ENCODE data around the gene TEF. TPM values are rescaled to one million over a fixed set of nuclear protein-coding genes. Genes with fewer than 3 reads are reported as not detected.

Gene TEF
- total and polyA plus RNA-seq, 2 experiments from 2014 or later: 2.3 to 7.2 TPM

GRCh38 chr22:41408665-41409064, 26.9 kb downstream of the TEF start:
- no peak overlapping the region for H3K4me2 ChIP-seq

More at GRCh38 chr22:41408665-41409064, 26.9 kb downstream of the TEF start:
- no peak overlapping the region for H2AFZ ChIP-seq
- no peaks in the 10 kb centered on the region for H3K9me2 ChIP-seq (ENCODE audit: insufficient read depth)
- H4K20me1 ChIP-seq (replicated peaks; ENCODE audit: insufficient read depth): no peaks in the 10 kb centered on the region
- H3K36me3 ChIP-seq (ENCODE audit: insufficient read depth): no peaks in the 10 kb centered on the region
- ATAC-seq: no peak
- DNase-seq (ENCODE audit: low spot score): no peak
- H3K27ac ChIP-seq (ENCODE audit: low read depth): no peak overlapping the region
- H3K4me1 ChIP-seq (ENCODE audit: insufficient read depth): peaks cover 14% of the 10 kb centered on the region
- no peaks in the 10 kb centered on the region for H3K79me2 ChIP-seq (replicated peaks; ENCODE audit: insufficient read depth)
- H3K9me3 Mint-ChIP-seq: no peaks in the 10 kb centered on the region; the same call in 2 of the 3 replicates
- peaks cover 14% of the 10 kb centered on the region for H3K4me1 Mint-ChIP-seq
- H3K27me3 ChIP-seq (ENCODE audit: insufficient read depth): no peaks in the 10 kb centered on the region
- peaks cover 13% of the 10 kb centered on the region for H3K27me3 Mint-ChIP-seq (ENCODE audit: insufficient read depth, low read depth, poor library complexity)
- no peaks in the 10 kb centered on the region; the same call in 2 of the 3 replicates for H3K36me3 Mint-ChIP-seq (ENCODE audit: low read depth)
- peaks cover 12% of the 10 kb centered on the region for H3F3A ChIP-seq (replicated peaks; ENCODE audit: low read depth)
- TF ChIP-seq, protein P1, sequence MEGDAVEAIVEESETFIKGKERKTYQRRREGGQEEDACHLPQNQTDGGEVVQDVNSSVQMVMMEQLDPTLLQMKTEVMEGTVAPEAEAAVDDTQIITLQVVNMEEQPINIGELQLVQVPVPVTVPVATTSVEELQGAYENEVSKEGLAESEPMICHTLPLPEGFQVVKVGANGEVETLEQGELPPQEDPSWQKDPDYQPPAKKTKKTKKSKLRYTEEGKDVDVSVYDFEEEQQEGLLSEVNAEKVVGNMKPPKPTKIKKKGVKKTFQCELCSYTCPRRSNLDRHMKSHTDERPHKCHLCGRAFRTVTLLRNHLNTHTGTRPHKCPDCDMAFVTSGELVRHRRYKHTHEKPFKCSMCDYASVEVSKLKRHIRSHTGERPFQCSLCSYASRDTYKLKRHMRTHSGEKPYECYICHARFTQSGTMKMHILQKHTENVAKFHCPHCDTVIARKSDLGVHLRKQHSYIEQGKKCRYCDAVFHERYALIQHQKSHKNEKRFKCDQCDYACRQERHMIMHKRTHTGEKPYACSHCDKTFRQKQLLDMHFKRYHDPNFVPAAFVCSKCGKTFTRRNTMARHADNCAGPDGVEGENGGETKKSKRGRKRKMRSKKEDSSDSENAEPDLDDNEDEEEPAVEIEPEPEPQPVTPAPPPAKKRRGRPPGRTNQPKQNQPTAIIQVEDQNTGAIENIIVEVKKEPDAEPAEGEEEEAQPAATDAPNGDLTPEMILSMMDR (conservative IDR thresholded peaks at IDR 0.05; ENCODE audit: low read depth in 2 of 2): no peak
- no peak for TF ChIP-seq STAT1 (IDR thresholded peaks at IDR 0.05; ENCODE audit: unreplicated experiment)
- TF ChIP-seq CREB1 (CRISPR knock-in tag; IDR thresholded peaks at IDR 0.05; ENCODE audit: low read depth): no peak
- TF ChIP-seq POLR2AphosphoS5 (IDR thresholded peaks at IDR 0.05; ENCODE audit: low read depth): no peak
- no peak for TF ChIP-seq ZNF462 (CRISPR knock-in tag; IDR thresholded peaks at IDR 0.05)
- no peak for TF ChIP-seq EZH2 (IDR thresholded peaks at IDR 0.05; ENCODE audit: low read depth, unreplicated experiment)
- TF ChIP-seq REST (IDR thresholded peaks at IDR 0.05; ENCODE audit: unreplicated experiment): no peak
- no peak for TF ChIP-seq ZNF331 (CRISPR knock-in tag; IDR thresholded peaks at IDR 0.05; ENCODE audit: low read depth)
- no peak for TF ChIP-seq EZH2phosphoT487 (IDR thresholded peaks at IDR 0.05; ENCODE audit: unreplicated experiment)
- no peak for TF ChIP-seq ZNF114 (CRISPR knock-in tag; IDR thresholded peaks at IDR 0.05)
- no peak overlapping the region for H3K4me3 ChIP-seq
- H3K27ac Mint-ChIP-seq: no peak overlapping the region
- no peak overlapping the region for H3K4me3 Mint-ChIP-seq
